HL-60 (cell line): ENCODE data around the gene KCNQ5.

Experiments used
- DNase-seq, 2 experiments: peaks; one replicate each; pipeline ENCODE4 v3.0.0-alpha.2; 2010 to 2020; ENCODE audit warnings: low read depth in 1 of 2, low spot score in 1 of 2
- H3K27ac ChIP-seq: fragments of 250-450 bp; sonication (Bioruptor Pico); replicated peaks from 2 replicates; pipeline ENCODE4 v1.5.1; 2020; ENCODE audit warnings: mild to moderate bottlenecking, moderate library complexity
- H3K27me3 ChIP-seq: fragments of 250-450 bp; sonication (Bioruptor Pico); 2 replicates; pipeline ENCODE4 v1.5.1; 2021; ENCODE audit warnings: mild to moderate bottlenecking, moderate library complexity; ENCODE audit not compliant: insufficient read depth, poor library complexity, severe bottlenecking
- H3K4me3 ChIP-seq: replicated peaks from 2 replicates; pipeline ENCODE4 v1.5.1; 2011; ENCODE audit warnings: mild to moderate bottlenecking, control low read depth, low read length; ENCODE audit not compliant: insufficient read depth
- GABPA ChIP-seq: IDR thresholded peaks from 2 replicates; pipeline ENCODE4 v1.6.1; 2012; ENCODE audit warnings: low read depth
- POLR2AphosphoS5 ChIP-seq: IDR thresholded peaks from 2 replicates; pipeline ENCODE4 v1.6.1; 2012; ENCODE audit warnings: low read depth
- SPI1 ChIP-seq: IDR thresholded peaks from 2 replicates; pipeline ENCODE4 v1.6.1; 2012; ENCODE audit warnings: low read depth, mild to moderate bottlenecking, borderline replicate concordance
- TF ChIP-seq, protein P1 (sequence below): IDR thresholded peaks from one replicate; pipeline ENCODE4 v1.5.1; 2011; ENCODE audit warnings: low read length, control low read depth, inconsistent platforms; ENCODE audit not compliant: insufficient read depth
- TF ChIP-seq, protein P2 (sequence below): IDR thresholded peaks from 2 replicates; pipeline ENCODE4 v1.6.1; 2012; ENCODE audit warnings: low read depth; ENCODE audit not compliant: insufficient replicate concordance

Gene KCNQ5

DNA sequence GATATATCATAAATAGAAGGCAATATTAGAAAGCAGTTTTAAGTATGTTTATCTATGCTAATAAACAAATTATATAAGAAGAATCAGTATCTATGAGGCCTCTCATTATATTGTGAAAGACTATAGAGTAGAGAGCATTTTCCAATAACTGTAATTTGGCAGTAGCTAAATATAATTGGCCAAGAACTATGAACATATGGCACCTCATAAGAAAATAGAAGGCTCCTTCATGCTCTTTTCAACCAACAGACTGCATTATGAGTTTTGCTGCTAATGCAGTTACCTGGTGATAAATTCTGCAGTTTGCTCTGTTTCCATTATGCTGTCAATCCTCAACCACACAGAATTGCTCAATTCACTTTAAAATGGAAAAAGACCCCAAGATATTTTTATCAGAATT, 382.4 kb downstream of the KCNQ5 start:
- no peaks in the 10 kb centered on the region for H3K27me3 ChIP-seq
- no peak for DNase-seq
- no peak overlapping the region for H3K27ac ChIP-seq
- TF ChIP-seq, protein P1, sequence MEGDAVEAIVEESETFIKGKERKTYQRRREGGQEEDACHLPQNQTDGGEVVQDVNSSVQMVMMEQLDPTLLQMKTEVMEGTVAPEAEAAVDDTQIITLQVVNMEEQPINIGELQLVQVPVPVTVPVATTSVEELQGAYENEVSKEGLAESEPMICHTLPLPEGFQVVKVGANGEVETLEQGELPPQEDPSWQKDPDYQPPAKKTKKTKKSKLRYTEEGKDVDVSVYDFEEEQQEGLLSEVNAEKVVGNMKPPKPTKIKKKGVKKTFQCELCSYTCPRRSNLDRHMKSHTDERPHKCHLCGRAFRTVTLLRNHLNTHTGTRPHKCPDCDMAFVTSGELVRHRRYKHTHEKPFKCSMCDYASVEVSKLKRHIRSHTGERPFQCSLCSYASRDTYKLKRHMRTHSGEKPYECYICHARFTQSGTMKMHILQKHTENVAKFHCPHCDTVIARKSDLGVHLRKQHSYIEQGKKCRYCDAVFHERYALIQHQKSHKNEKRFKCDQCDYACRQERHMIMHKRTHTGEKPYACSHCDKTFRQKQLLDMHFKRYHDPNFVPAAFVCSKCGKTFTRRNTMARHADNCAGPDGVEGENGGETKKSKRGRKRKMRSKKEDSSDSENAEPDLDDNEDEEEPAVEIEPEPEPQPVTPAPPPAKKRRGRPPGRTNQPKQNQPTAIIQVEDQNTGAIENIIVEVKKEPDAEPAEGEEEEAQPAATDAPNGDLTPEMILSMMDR: no peak
- TF ChIP-seq GABPA (no peak), SPI1 (no peak), POLR2AphosphoS5 (no peak)
- TF ChIP-seq, protein P2, sequence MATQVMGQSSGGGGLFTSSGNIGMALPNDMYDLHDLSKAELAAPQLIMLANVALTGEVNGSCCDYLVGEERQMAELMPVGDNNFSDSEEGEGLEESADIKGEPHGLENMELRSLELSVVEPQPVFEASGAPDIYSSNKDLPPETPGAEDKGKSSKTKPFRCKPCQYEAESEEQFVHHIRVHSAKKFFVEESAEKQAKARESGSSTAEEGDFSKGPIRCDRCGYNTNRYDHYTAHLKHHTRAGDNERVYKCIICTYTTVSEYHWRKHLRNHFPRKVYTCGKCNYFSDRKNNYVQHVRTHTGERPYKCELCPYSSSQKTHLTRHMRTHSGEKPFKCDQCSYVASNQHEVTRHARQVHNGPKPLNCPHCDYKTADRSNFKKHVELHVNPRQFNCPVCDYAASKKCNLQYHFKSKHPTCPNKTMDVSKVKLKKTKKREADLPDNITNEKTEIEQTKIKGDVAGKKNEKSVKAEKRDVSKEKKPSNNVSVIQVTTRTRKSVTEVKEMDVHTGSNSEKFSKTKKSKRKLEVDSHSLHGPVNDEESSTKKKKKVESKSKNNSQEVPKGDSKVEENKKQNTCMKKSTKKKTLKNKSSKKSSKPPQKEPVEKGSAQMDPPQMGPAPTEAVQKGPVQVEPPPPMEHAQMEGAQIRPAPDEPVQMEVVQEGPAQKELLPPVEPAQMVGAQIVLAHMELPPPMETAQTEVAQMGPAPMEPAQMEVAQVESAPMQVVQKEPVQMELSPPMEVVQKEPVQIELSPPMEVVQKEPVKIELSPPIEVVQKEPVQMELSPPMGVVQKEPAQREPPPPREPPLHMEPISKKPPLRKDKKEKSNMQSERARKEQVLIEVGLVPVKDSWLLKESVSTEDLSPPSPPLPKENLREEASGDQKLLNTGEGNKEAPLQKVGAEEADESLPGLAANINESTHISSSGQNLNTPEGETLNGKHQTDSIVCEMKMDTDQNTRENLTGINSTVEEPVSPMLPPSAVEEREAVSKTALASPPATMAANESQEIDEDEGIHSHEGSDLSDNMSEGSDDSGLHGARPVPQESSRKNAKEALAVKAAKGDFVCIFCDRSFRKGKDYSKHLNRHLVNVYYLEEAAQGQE: no peak
- H3K4me3 ChIP-seq: no peak overlapping the region

DNA sequence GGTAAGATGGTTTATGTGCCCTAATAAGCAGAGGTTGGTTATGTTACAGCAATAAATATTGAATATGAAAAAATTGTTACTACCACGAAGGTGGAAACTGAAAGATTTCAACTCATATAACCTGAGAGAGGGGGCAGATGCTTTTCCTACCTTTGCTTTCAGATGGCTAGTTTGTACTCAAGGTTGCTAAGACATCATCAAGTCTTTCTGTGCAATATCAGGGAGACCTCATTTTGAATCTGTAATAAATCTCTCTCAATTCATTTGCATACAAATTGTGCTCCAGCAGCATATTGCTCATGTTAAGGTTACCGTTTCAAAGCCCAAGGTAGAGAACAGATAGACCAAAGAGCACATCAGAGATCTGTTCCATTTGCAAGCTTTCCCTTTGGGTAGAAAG, 383.0 kb downstream of the KCNQ5 start:
- DNase-seq: no peak
- Histone ChIP-seq H3K27me3 (no peaks in the 10 kb centered on the region), H3K27ac (no peak overlapping the region), H3K4me3 (no peak overlapping the region)
- TF ChIP-seq SPI1 (no peak), POLR2AphosphoS5 (no peak), GABPA (no peak)
- TF ChIP-seq, protein P2: no peak
- TF ChIP-seq, protein P1: no peak

DNA sequence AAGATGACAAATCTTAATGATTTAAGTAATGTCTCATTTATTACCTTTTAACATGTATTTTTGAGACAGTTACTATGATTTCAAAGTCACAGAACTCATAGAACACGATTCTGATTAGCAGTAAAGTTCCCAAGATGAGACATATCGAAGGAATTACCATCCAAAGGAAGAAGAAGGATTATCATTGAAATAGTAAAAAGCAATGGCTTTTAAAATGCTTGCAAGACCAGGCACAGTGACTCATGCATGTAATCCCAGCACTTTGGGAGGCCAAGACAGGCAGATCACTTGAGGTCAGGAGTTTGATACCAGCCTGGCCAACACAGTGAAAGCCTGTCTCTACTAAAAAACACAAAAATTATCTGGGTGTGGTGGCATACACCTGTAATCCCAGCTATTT, 384.3 kb downstream of the KCNQ5 start:
- no peaks in the 10 kb centered on the region for H3K27me3 ChIP-seq
- DNase-seq: no peak
- H3K4me3 ChIP-seq: no peak overlapping the region
- no peak overlapping the region for H3K27ac ChIP-seq
- TF ChIP-seq POLR2AphosphoS5 (no peak), GABPA (no peak), SPI1 (no peak)
- TF ChIP-seq, protein P2: no peak
- TF ChIP-seq, protein P1: no peak
